ENCODE measurements around the gene ZNF365.
A peak's percentile ranks its signal among the peaks of the same experiment; 100 is the strongest.
"Not testable (repeated sequence)": the region's sequence is repeated elsewhere in the genome, so short reads cannot be mapped to it uniquely, and the experiment has no call there.

The ZNF365 gene

DNA sequence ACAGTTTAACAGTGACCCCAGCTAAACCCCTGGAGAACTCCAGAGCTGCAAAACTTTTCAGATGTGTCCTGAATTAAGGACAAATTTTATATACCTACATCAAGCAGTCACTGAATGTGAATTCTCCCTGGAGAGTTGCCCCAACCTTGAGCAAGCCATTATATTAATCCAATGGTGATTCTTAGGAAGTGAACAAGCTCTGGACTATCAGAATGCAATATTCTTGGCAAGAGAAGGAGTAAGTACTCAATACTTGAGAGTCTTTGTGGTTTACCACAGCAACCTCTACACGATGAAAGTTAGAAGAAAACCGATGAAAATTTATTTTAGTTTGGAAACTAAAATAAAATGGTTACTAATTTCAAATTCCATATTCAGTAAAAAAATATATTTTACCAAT lies 19.3 kb upstream of the ZNF365 start:
- no peak for DNase-seq (ENCODE audit: low spot score in 2 of 2)
- H3K4me1 ChIP-seq, result no peaks in the 10 kb centered on the region
- H3K9me3 ChIP-seq, result no peaks in the 10 kb centered on the region; the same call in 1 of the 2 replicates
- no peaks in the 10 kb centered on the region for H3K27me3 ChIP-seq (ENCODE audit: low read depth)
- no peak overlapping the region for H3K4me3 ChIP-seq
- in situ Hi-C loops (cut with MboI; ENCODE audit: low sequenced_read_pairs), result no loop called here
- H3K36me3 ChIP-seq (replicated peaks), result no peaks in the 10 kb centered on the region

DNA sequence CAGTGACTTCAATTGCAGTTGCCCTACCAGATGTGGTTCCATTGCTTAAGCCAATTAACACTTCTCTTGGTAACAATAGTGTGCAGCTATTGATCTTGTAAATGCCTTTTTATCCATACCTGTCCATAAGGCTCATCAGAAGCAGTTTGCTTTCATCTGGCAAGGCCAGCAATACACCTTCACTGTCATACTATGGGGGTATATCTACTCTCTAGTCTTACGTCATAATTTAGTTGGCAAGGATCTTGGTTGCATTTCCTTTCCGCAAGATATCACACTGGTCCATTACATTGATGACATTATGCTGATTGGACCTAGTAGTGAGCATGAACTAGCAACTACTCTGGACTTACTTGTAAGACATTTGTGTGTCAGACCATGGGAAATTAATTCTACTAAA lies 17.7 kb upstream of the ZNF365 start:
- DNase-seq (ENCODE audit: low spot score in 2 of 2), result no peak
- Histone ChIP-seq H3K4me3 (no peak overlapping the region), H3K27me3 (ENCODE audit: low read depth) (no peaks in the 10 kb centered on the region), H3K9me3 (no peaks in the 10 kb centered on the region), H3K4me1 (no peaks in the 10 kb centered on the region), H3K36me3 (replicated peaks) (no peaks in the 10 kb centered on the region)
- in situ Hi-C loops (cut with MboI; ENCODE audit: low sequenced_read_pairs), result no loop called here

GRCh38 chr10:62358151-62358550 lies 16.0 kb upstream of the ZNF365 start:
- H3K4me1 ChIP-seq; H3K27me3 ChIP-seq (ENCODE audit: low read depth); H3K36me3 ChIP-seq (replicated peaks); in situ Hi-C loops (cut with MboI; ENCODE audit: low sequenced_read_pairs); DNase-seq (ENCODE audit: low spot score in 2 of 2); H3K9me3 ChIP-seq; H3K4me3 ChIP-seq: not testable (repeated sequence)

- no peak for DNase-seq (ENCODE audit: low spot score in 2 of 2)
- Histone ChIP-seq H3K9me3 (no peaks in the 10 kb centered on the region), H3K4me3 (peak overlapping the region; percentile 31), H3K36me3 (replicated peaks) (no peaks in the 10 kb centered on the region), H3K4me1 (peaks cover 3% of the 10 kb centered on the region; the same call in 1 of the 2 replicates), H3K27me3 (ENCODE audit: low read depth) (peaks cover 29% of the 10 kb centered on the region)
- in situ Hi-C loops (cut with MboI; ENCODE audit: low sequenced_read_pairs), result no loop called here
Measured at GRCh38 chr10:62373639-62373994, 552 bp upstream of the ZNF365 start.

DNA sequence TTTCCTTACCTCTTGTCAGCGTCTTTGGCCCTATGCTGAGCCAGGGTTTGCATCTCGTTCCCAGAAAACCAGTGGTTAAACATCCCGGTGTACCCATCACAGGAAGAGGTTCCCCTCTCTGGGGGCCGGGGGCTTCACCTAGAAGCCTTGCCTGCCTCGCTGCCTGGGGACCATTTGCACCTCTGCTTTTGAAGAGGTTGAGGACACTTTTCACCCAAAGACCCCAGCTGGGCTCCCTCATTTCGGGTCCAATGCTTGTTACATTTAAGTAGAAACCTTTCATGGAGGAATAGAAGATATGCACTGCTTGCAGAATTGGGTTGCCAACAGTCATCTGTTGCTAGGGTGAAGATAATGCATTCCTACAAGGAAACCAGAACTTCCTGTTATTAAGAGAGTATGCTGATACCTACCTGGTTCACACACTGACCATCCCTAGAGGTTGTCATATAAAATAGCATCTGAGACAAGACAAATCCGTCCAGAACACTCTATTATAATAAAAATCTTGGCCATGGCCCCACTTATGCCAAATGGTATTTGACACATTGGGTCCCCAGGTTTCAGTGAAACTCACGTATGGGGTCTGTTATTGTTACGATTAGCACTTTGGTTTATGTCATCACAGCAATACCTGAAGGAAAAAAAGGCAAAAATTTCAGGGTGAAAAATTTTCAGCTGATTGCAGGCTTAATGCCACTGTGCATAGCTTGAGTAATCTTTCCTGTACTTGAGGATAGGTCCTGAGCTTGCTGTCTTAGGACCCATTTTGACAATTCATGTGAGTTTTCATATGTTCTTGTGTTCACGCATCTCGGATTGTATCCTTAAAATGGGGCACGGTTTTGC lies 917 bp downstream of the ZNF365 start:
- DNase-seq (ENCODE audit: low spot score in 2 of 2), result no peak
- peaks cover 29% of the 10 kb centered on the region for H3K27me3 ChIP-seq (ENCODE audit: low read depth)
- no peaks in the 10 kb centered on the region for H3K36me3 ChIP-seq (replicated peaks)
- in situ Hi-C loops (cut with MboI; ENCODE audit: low sequenced_read_pairs), result no loop called here
- H3K9me3 ChIP-seq, result no peaks in the 10 kb centered on the region
- no peak overlapping the region for H3K4me3 ChIP-seq
- H3K4me1 ChIP-seq, result peaks cover 8% of the 10 kb centered on the region

DNA sequence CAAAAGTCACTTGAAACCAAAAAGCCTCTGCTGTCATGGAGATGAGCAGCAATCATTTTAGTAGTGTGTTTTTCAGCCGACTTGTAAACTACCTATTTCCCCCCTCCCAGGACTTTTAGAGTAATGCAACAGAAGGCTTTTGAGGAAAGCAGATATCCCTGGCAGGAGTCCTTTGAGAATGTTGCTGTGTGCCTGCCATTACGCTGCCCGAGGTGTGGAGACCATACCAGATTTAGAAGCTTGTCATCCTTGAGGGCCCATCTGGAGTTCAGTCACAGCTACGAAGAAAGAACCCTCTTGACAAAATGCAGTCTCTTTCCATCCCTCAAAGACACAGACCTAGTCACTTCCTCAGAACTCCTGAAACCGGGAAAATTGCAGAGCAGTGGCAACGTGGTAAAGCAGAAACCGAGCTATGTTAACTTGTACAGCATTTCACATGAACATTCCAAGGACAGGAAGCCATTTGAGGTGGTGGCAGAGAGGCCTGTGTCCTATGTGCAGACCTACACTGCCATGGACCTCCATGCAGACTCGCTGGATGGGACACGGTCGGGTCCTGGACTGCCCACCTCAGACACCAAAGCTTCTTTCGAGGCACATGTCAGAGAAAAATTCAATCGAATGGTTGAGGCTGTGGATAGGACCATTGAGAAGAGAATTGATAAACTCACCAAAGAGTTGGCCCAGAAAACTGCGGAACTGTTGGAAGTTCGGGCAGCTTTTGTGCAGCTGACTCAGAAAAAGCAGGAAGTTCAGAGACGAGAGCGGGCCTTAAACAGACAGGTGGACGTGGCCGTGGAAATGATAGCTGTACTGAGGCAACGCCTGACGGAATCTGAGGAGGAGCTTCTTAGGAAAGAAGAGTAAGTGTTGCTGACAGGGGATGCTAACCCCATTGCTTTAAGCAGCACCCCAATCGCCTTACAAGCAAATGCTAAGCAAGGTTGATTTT lies 2.2 kb downstream of the ZNF365 start:
- peaks cover 29% of the 10 kb centered on the region for H3K27me3 ChIP-seq (ENCODE audit: low read depth)
- in situ Hi-C loops (cut with MboI; ENCODE audit: low sequenced_read_pairs), result no loop called here

GRCh38 chr10:62377026-62377415 lies 2.9 kb downstream of the ZNF365 start:
- Histone ChIP-seq H3K4me1 (peaks cover 15% of the 10 kb centered on the region), H3K9me3 (no peaks in the 10 kb centered on the region), H3K36me3 (replicated peaks) (no peaks in the 10 kb centered on the region), H3K27me3 (ENCODE audit: low read depth) (peaks cover 29% of the 10 kb centered on the region), H3K4me3 (no peak overlapping the region)
- in situ Hi-C loops (cut with MboI; ENCODE audit: low sequenced_read_pairs), result no loop called here
- no peak for DNase-seq (ENCODE audit: low spot score in 2 of 2)

More for the DNA sequence above, 2.2 kb downstream of the ZNF365 start:
- DNase-seq (ENCODE audit: low spot score in 2 of 2), result no peak
- H3K36me3 ChIP-seq (replicated peaks), result no peaks in the 10 kb centered on the region
- peaks cover 15% of the 10 kb centered on the region for H3K4me1 ChIP-seq
- no peak overlapping the region for H3K4me3 ChIP-seq
- H3K9me3 ChIP-seq, result no peaks in the 10 kb centered on the region

GRCh38 chr10:62377966-62378365 lies 3.8 kb downstream of the ZNF365 start:
- no peak overlapping the region for H3K4me3 ChIP-seq
- peaks cover 15% of the 10 kb centered on the region for H3K4me1 ChIP-seq
- in situ Hi-C loops (cut with MboI; ENCODE audit: low sequenced_read_pairs), result no loop called here
- peaks cover 27% of the 10 kb centered on the region for H3K27me3 ChIP-seq (ENCODE audit: low read depth)
- DNase-seq (ENCODE audit: low spot score in 2 of 2), result no peak
- H3K36me3 ChIP-seq (replicated peaks), result no peaks in the 10 kb centered on the region
- no peaks in the 10 kb centered on the region for H3K9me3 ChIP-seq

DNA sequence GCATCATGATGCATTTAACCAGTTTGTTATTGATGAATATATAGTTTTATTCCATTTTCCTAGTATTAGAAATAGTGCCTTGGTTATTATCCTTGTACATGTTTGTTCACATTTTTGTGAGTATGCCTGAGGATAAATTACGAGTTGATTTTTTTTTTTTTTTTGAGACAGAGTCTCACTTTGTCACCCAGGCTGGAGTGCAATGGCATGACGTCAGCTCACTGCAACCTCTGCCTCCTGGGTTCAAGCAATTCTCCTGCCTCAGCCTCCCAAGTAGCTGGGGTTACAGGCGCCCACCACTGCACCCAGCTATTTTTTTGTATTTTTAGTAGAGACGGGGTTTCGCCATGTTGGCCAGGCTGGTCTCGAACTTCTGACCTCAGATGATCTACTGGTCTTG lies 4.7 kb downstream of the ZNF365 start:
- H3K4me3 ChIP-seq; H3K9me3 ChIP-seq; DNase-seq (ENCODE audit: low spot score in 2 of 2); H3K36me3 ChIP-seq (replicated peaks); in situ Hi-C loops (cut with MboI; ENCODE audit: low sequenced_read_pairs): not testable (repeated sequence)
- peaks cover 21% of the 10 kb centered on the region for H3K27me3 ChIP-seq (ENCODE audit: low read depth)
- peaks cover 12% of the 10 kb centered on the region for H3K4me1 ChIP-seq

- Histone ChIP-seq H3K4me1 (peaks cover 12% of the 10 kb centered on the region), H3K4me3 (no peak overlapping the region), H3K9me3 (no peaks in the 10 kb centered on the region), H3K27me3 (ENCODE audit: low read depth) (peaks cover 18% of the 10 kb centered on the region), H3K36me3 (replicated peaks) (no peaks in the 10 kb centered on the region)
- in situ Hi-C loops (cut with MboI; ENCODE audit: low sequenced_read_pairs), result no loop called here
- DNase-seq (ENCODE audit: low spot score in 2 of 2), result no peak
Measured at GRCh38 chr10:62379394-62379793, 5.2 kb downstream of the ZNF365 start.

- Histone ChIP-seq H3K36me3 (replicated peaks) (no peaks in the 10 kb centered on the region), H3K27me3 (ENCODE audit: low read depth) (peaks cover 12% of the 10 kb centered on the region), H3K4me3 (no peak overlapping the region), H3K9me3 (no peaks in the 10 kb centered on the region), H3K4me1 (peaks cover 12% of the 10 kb centered on the region)
- in situ Hi-C loops (cut with MboI; ENCODE audit: low sequenced_read_pairs), result no loop called here
- DNase-seq (ENCODE audit: low spot score in 2 of 2), result peak; percentile 77 to 98
Measured at GRCh38 chr10:62380016-62380415, 5.8 kb downstream of the ZNF365 start.

GRCh38 chr10:62381385-62382102 lies 7.4 kb downstream of the ZNF365 start:
- Histone ChIP-seq H3K27me3 (ENCODE audit: low read depth) (peaks cover 6% of the 10 kb centered on the region), H3K4me1 (peaks cover 12% of the 10 kb centered on the region), H3K9me3 (no peaks in the 10 kb centered on the region), H3K36me3 (replicated peaks) (no peaks in the 10 kb centered on the region), H3K4me3 (no peak overlapping the region)
- in situ Hi-C loops (cut with MboI; ENCODE audit: low sequenced_read_pairs), result no loop called here
- DNase-seq (ENCODE audit: low spot score in 2 of 2), result no peak

DNA sequence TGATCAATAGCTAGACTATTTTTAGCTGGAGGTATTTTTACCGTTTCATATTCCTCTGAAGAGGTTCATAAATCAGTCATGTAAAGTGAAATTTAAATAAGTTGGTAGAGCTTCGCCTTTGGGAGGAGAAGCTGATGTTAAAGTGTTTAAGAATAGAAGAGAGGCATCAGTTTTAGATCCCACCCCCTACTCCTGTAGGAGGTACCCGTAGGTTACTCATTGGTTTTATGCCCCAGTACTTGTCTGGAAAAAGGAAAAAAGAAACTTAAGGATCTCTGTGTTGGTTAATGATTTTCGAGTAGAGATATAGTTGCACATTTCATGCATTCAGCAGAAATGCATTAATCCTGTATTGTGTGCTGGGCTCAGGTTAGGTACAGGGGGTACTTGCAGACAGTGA lies 8.7 kb downstream of the ZNF365 start:
- no peak overlapping the region for H3K4me3 ChIP-seq
- in situ Hi-C loops (cut with MboI; ENCODE audit: low sequenced_read_pairs), result no loop called here
- no peaks in the 10 kb centered on the region; the same call in 1 of the 2 replicates for H3K27me3 ChIP-seq (ENCODE audit: low read depth)
- H3K4me1 ChIP-seq, result peaks cover 12% of the 10 kb centered on the region
- no peaks in the 10 kb centered on the region for H3K9me3 ChIP-seq
- H3K36me3 ChIP-seq (replicated peaks), result no peaks in the 10 kb centered on the region
- DNase-seq (ENCODE audit: low spot score in 2 of 2), result no peak

Measured in HAP-1 (cell line).